HG02938 (cell line): ENCODE results near the gene PXDC1.
"Not testable (repeated sequence)": the region's sequence is repeated elsewhere in the genome, so short reads cannot be mapped to it uniquely, and the experiment has no call there.

Experiments used
- ATAC-seq: cut with Tn5 transposase; IDR thresholded peaks from one replicate; pipeline ENCODE4 v1.9.1; 2021; ENCODE audit warnings: mild to moderate bottlenecking, moderate library complexity; ENCODE audit not compliant: unreplicated experiment

PXDC1 gene

GRCh38 chr6:3737149-3737830 lies 14.2 kb downstream of the PXDC1 start:
- ATAC-seq: no peak

- ATAC-seq: no peak
Observed at GRCh38 chr6:3735029-3735605, 16.4 kb downstream of the PXDC1 start.

GRCh38 chr6:3734023-3734422 lies 17.5 kb downstream of the PXDC1 start:
- no peak for ATAC-seq

GRCh38 chr6:3733321-3733925 lies 18.1 kb downstream of the PXDC1 start:
- no peak for ATAC-seq

- ATAC-seq: no peak
Observed at GRCh38 chr6:3732345-3733141, 19.0 kb downstream of the PXDC1 start.

- ATAC-seq: no peak
Observed at GRCh38 chr6:3731700-3732099, 19.8 kb downstream of the PXDC1 start.

- no peak for ATAC-seq
Observed at GRCh38 chr6:3729603-3730344, 21.7 kb downstream of the PXDC1 start.

GRCh38 chr6:3727593-3728108 lies 23.9 kb downstream of the PXDC1 start:
- ATAC-seq: no peak

- no peak for ATAC-seq
Observed at GRCh38 chr6:3727036-3727435, 24.5 kb downstream of the PXDC1 start.

GRCh38 chr6:3726421-3726820 lies 25.1 kb downstream of the PXDC1 start:
- no peak for ATAC-seq

- no peak for ATAC-seq
Observed at GRCh38 chr6:3725145-3726047, 26.1 kb downstream of the PXDC1 start.

- no peak for ATAC-seq
Observed at GRCh38 chr6:3724451-3725144, 26.9 kb downstream of the PXDC1 start.

- no peak for ATAC-seq
Observed at GRCh38 chr6:3723966-3724365, 27.5 kb downstream of the PXDC1 start.

GRCh38 chr6:3723251-3723650 lies 28.3 kb downstream of the PXDC1 start:
- no peak for ATAC-seq

- no peak for ATAC-seq
Observed at GRCh38 chr6:3722785-3723184, 28.7 kb downstream of the PXDC1 start.

GRCh38 chr6:3721810-3722621 lies 29.5 kb downstream of the PXDC1 start:
- ATAC-seq: no peak

GRCh38 chr6:3720770-3721169 lies 30.7 kb downstream of the PXDC1 start:
- not testable (repeated sequence) for ATAC-seq
